ENCODE measurements around the gene SLC26A8.

SLC26A8 gene, protein sequence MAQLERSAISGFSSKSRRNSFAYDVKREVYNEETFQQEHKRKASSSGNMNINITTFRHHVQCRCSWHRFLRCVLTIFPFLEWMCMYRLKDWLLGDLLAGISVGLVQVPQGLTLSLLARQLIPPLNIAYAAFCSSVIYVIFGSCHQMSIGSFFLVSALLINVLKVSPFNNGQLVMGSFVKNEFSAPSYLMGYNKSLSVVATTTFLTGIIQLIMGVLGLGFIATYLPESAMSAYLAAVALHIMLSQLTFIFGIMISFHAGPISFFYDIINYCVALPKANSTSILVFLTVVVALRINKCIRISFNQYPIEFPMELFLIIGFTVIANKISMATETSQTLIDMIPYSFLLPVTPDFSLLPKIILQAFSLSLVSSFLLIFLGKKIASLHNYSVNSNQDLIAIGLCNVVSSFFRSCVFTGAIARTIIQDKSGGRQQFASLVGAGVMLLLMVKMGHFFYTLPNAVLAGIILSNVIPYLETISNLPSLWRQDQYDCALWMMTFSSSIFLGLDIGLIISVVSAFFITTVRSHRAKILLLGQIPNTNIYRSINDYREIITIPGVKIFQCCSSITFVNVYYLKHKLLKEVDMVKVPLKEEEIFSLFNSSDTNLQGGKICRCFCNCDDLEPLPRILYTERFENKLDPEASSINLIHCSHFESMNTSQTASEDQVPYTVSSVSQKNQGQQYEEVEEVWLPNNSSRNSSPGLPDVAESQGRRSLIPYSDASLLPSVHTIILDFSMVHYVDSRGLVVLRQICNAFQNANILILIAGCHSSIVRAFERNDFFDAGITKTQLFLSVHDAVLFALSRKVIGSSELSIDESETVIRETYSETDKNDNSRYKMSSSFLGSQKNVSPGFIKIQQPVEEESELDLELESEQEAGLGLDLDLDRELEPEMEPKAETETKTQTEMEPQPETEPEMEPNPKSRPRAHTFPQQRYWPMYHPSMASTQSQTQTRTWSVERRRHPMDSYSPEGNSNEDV

DNA sequence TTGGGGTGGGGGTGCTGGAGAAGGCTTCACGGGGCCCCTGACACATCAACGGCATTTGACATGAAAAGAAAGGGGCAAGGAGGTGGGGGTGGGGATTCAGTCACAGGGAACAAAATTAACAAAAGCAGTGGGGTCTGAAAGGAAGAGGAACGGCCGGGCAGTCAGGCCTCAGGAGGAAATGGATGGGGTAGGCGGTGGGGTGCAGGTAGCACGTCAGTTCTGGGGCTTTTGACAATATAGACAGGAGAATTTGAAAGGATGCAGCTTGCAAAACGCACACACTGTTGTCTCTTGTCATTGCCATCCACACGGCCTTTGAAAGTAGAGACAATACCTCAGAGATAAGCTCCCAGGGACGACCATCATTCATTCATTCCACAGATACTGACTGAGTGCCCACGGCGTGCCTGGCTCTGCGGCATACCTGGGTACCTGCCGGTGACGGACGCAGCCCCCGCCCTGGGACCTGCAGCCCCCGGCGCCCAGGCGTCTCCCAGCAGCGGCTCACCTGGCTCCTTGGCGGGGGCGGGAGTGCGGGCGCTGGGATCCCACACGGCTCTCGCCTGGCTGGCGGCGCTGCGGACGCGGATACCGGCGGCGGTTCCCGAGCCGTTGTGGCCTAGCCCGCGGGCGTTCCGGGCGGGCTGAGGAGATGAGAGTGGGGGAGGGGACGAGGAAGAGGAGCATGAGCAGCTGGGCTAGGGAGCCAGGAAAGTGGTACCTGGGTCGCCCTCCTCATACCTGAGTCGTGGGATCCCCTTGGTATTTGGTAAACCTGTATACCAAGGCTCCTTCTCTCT lies at the start of gene SLC26A8:
Gene SLC26A8 (minus strand): TSS at position 646 of the 800 bp plus-strand sequence. CDS start 4,934 bp downstream, outside the sequence.
- Histone ChIP-seq H3K9me3 (replicated peaks in 1 of 11) (peaks cover 0 to 4% (median 0%) of the 10 kb centered on the region in 11 experiments; a peak in 1 of 22 replicates), H3K36me3 (no peaks in the 10 kb centered on the region; a peak in 1 of 22 replicates), H4K20me1 (peaks cover 0 to 8% (median 0%) of the 10 kb centered on the region in 11 experiments; a peak in 6 of 22 replicates), H3K27me3 (peaks cover 30 to 41% (median 39%) of the 10 kb centered on the region in 11 experiments), H3K4me1 (peaks cover 12 to 21% (median 17%) of the 10 kb centered on the region in 10 experiments), H3K9ac (peak within 1 kb of the TSS in 7 of 11 experiments; percentile 10 to 48 (median 18); a peak in 8 of 22 replicates), H3K4me2 (peak within 1 kb of the TSS; percentile 62 to 84 (median 71)), H3K4me3 (peak within 1 kb of the TSS in 5 of 10 experiments; percentile 13 to 55 (median 37); a peak in 10 of 20 replicates), H3K27ac (no peak within 1 kb of the TSS)
- no peak for TF ChIP-seq Cebpa-rat (IDR thresholded peaks at IDR 0.05)

DNA sequence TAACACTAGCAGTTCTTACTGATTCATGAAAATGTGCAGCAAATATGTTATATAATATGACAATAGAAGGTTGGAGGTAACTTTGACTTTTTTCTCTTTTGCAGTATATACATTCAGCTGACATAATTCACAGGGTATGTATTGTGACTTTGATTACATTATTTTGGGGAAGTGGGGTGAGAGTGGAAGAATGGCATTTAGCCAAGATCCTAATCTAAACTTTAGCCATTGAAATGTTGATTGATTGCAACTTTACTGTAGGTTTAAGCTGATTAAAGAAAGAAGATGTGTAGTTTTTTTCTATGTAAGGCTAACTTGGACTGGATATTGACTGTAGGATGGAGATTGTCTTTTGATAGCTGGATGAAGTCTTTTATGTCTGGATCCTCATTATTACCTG lies 49.1 kb upstream of the SLC26A8 start:
- Histone ChIP-seq H3K36me3 (peaks cover 60 to 100% (median 85%) of the 10 kb centered on the region in 11 experiments), H3K27ac (no peak overlapping the region), H3K4me3 (no peak overlapping the region), H3K27me3 (no peaks in the 10 kb centered on the region), H3K9me3 (replicated peaks in 1 of 11) (peaks cover 0 to 9% (median 0%) of the 10 kb centered on the region in 11 experiments; a peak in 5 of 22 replicates), H3K9ac (no peak overlapping the region), H3K4me1 (peaks cover 0 to 13% (median 0%) of the 10 kb centered on the region in 10 experiments; a peak in 2 of 20 replicates), H4K20me1 (peaks cover 53 to 97% (median 78%) of the 10 kb centered on the region in 11 experiments), H3K4me2 (no peak overlapping the region)
- TF ChIP-seq Cebpa-rat (IDR thresholded peaks at IDR 0.05): no peak

DNA sequence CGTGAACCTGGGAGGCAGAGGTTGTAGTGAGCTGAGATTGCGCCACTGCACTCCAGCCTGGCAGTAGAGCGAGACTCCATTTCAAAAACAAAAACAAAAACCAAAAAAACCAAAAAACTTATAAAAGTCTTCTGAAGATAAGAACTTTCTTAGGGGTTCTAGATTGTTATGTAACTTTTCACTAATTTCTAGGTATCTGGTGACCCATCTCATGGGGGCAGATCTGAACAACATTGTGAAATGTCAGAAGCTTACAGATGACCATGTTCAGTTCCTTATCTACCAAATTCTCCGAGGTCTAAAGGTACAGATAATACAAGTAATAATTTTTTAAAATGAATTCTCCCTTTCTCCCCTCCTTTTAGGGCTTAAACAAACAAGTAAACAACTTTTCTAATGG lies 48.2 kb upstream of the SLC26A8 start:
- no peaks in the 10 kb centered on the region for H3K27me3 ChIP-seq
- no peak overlapping the region for H3K4me3 ChIP-seq
- H3K4me1 ChIP-seq: peaks cover 0 to 13% (median 0%) of the 10 kb centered on the region in 10 experiments; a peak in 2 of 20 replicates
- H4K20me1 ChIP-seq: peaks cover 62 to 100% (median 87%) of the 10 kb centered on the region in 11 experiments
- peaks cover 51 to 100% (median 83%) of the 10 kb centered on the region in 11 experiments for H3K36me3 ChIP-seq
- H3K9me3 ChIP-seq (replicated peaks in 1 of 11): peaks cover 0 to under 1% (median 0%) of the 10 kb centered on the region in 11 experiments; a peak in 2 of 22 replicates
- no peak overlapping the region for H3K9ac ChIP-seq
- no peak overlapping the region for H3K27ac ChIP-seq
- no peak for TF ChIP-seq Cebpa-rat (IDR thresholded peaks at IDR 0.05)
- H3K4me2 ChIP-seq: no peak overlapping the region

DNA sequence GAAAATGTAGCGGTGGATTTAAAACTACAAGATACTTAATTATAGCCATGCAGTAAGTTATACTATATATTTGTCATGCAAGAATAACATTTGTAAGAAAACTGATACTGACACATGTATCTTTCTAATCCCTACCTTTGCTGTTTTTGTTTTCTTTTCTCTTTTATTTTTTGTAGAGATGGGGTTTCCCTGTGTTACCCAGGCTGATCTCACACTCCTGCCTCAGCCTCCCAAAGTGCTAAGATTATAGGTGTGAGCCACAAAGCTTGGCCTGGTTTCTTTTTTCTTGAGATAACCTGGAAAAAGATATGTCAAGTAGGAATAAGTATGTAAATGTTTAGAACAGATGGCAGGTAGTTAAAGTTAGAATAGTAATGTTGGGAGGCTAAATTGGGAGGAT lies 47.3 kb upstream of the SLC26A8 start:
- Histone ChIP-seq H3K9me3 (replicated peaks in 1 of 11) (no peaks in the 10 kb centered on the region), H3K36me3 (peaks cover 41 to 97% (median 81%) of the 10 kb centered on the region in 11 experiments), H3K4me2 (no peak overlapping the region), H3K9ac (no peak overlapping the region), H3K27ac (no peak overlapping the region), H3K4me1 (peaks cover 0 to 13% (median 0%) of the 10 kb centered on the region in 10 experiments; a peak in 2 of 20 replicates), H3K4me3 (no peak overlapping the region), H4K20me1 (peaks cover 71 to 100% (median 96%) of the 10 kb centered on the region in 11 experiments), H3K27me3 (no peaks in the 10 kb centered on the region)
- TF ChIP-seq Cebpa-rat (IDR thresholded peaks at IDR 0.05): no peak

DNA sequence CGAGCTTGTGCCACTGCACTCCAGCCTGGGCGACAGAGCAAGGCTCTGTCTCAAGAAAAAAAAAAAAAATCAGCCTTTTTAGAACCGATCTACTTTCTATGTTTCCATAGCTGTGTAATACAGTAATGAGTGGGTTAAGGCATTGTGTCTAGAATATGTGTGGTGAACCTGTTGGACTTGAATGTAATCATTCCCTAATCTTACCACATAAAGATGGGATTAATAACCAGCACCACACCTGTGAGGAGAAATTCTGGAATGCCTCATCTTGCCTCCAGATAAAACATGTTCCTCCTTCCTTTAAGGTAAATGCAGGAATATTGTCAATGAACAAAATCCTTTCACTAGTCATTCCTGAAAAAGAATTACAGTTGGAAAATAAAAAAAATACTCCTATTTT lies 46.8 kb upstream of the SLC26A8 start:
- no peaks in the 10 kb centered on the region for H3K9me3 ChIP-seq (replicated peaks in 1 of 11)
- H3K4me3 ChIP-seq: no peak overlapping the region
- H3K9ac ChIP-seq: no peak overlapping the region
- H4K20me1 ChIP-seq: peaks cover 71 to 100% (median 98%) of the 10 kb centered on the region in 11 experiments
- H3K4me1 ChIP-seq: peaks cover 0 to 13% (median 0%) of the 10 kb centered on the region in 10 experiments; a peak in 2 of 20 replicates
- no peak overlapping the region for H3K27ac ChIP-seq
- H3K36me3 ChIP-seq: peaks cover 37 to 97% (median 79%) of the 10 kb centered on the region in 11 experiments
- no peak for TF ChIP-seq Cebpa-rat (IDR thresholded peaks at IDR 0.05)
- no peak overlapping the region for H3K4me2 ChIP-seq
- H3K27me3 ChIP-seq: no peaks in the 10 kb centered on the region

DNA sequence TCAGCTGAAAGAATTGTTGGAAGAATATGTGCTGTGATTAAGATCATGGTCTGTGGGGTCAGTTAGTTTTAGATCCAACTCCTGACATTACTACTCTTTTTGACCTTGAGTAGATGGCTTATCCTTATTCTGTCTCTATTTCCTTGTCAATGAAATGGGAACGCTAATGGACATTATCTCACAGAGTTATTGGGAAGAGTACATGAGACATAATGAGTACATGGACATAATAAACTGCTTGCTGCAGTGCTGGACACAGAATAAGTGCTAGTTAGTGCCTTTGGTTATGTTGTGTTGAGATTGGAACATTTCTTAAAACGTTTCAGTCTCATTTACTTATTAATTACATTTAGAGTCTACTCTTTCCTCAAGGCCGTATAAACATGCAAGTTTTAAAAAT lies 45.8 kb upstream of the SLC26A8 start:
- peaks cover 66 to 100% (median 98%) of the 10 kb centered on the region in 11 experiments for H4K20me1 ChIP-seq
- TF ChIP-seq Cebpa-rat (IDR thresholded peaks at IDR 0.05): no peak
- peaks cover 37 to 97% (median 78%) of the 10 kb centered on the region in 11 experiments for H3K36me3 ChIP-seq

DNA sequence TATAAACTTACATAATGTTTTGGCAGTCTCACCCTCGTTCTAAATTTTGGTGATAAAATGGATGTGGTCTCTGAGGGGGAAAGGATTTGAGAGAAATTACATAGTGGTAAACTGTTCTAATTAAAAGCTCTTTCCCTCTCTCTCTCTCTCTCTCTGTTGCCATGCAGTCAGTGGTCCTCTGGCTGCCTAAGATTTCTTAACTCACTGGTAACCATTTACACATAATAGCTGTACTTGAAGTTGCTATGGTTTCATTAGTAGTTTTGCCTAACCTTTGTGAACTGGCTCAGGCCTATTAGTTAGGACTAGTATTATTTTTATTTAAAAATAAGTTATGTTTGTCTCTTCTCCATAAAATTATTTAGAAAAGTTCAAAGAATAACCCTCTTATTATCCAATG lies 45.1 kb upstream of the SLC26A8 start:
- Histone ChIP-seq H3K27me3 (no peaks in the 10 kb centered on the region), H3K4me1 (peaks cover 0 to 4% (median 0%) of the 10 kb centered on the region in 10 experiments; a peak in 1 of 20 replicates), H3K9me3 (replicated peaks in 1 of 11) (no peaks in the 10 kb centered on the region), H3K4me2 (no peak overlapping the region), H3K27ac (no peak overlapping the region), H3K36me3 (peaks cover 39 to 97% (median 78%) of the 10 kb centered on the region in 11 experiments), H3K4me3 (no peak overlapping the region), H4K20me1 (peaks cover 70 to 100% (median 98%) of the 10 kb centered on the region in 11 experiments), H3K9ac (no peak overlapping the region)
- no peak for TF ChIP-seq Cebpa-rat (IDR thresholded peaks at IDR 0.05)

More for the DNA sequence above, 45.8 kb upstream of the SLC26A8 start:
- H3K9ac ChIP-seq: no peak overlapping the region
- no peaks in the 10 kb centered on the region for H3K9me3 ChIP-seq (replicated peaks in 1 of 11)
- H3K27ac ChIP-seq: no peak overlapping the region
- peaks cover 0 to 5% (median 0%) of the 10 kb centered on the region in 10 experiments; a peak in 2 of 20 replicates for H3K4me1 ChIP-seq
- H3K4me2 ChIP-seq: no peak overlapping the region
- no peaks in the 10 kb centered on the region for H3K27me3 ChIP-seq
- no peak overlapping the region for H3K4me3 ChIP-seq

DNA sequence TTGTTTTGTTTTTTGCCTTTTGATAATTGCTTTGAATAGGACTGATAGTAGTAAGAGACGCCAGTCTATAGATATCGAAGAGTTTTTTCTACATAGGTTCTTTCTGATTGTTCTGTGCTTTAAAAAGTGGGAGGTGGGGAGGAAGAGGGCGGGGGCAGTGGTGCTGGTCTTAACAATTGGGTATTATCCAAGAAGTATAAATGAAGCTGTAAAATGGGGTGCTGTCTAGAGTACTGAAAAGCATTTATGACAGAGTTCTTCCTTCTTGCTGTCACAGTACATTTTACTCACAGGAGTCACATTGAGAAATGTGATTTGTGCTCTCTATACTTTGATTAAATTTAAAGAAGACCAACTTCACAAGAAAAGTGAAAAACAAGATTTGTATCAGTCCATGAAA lies 44.1 kb upstream of the SLC26A8 start:
- H3K27ac ChIP-seq: no peak overlapping the region
- H3K36me3 ChIP-seq: peaks cover 39 to 97% (median 75%) of the 10 kb centered on the region in 11 experiments
- no peak overlapping the region for H3K9ac ChIP-seq
- H3K9me3 ChIP-seq (replicated peaks in 1 of 11): no peaks in the 10 kb centered on the region
- no peak for TF ChIP-seq Cebpa-rat (IDR thresholded peaks at IDR 0.05)
- peaks cover 0 to 14% (median 0%) of the 10 kb centered on the region in 10 experiments; a peak in 4 of 20 replicates for H3K4me1 ChIP-seq
- H3K27me3 ChIP-seq: no peaks in the 10 kb centered on the region
- H3K4me3 ChIP-seq: no peak overlapping the region
- no peak overlapping the region for H3K4me2 ChIP-seq
- peaks cover 69 to 100% (median 100%) of the 10 kb centered on the region in 11 experiments for H4K20me1 ChIP-seq
